Measurements from ENCODE around the gene LYRM9. TPM values are rescaled to one million over a fixed set of nuclear protein-coding genes. Genes with fewer than 3 reads are reported as not detected.

LYRM9 gene
- total RNA-seq, 1 experiment from 2014 or later, result 6.4 TPM

DNA sequence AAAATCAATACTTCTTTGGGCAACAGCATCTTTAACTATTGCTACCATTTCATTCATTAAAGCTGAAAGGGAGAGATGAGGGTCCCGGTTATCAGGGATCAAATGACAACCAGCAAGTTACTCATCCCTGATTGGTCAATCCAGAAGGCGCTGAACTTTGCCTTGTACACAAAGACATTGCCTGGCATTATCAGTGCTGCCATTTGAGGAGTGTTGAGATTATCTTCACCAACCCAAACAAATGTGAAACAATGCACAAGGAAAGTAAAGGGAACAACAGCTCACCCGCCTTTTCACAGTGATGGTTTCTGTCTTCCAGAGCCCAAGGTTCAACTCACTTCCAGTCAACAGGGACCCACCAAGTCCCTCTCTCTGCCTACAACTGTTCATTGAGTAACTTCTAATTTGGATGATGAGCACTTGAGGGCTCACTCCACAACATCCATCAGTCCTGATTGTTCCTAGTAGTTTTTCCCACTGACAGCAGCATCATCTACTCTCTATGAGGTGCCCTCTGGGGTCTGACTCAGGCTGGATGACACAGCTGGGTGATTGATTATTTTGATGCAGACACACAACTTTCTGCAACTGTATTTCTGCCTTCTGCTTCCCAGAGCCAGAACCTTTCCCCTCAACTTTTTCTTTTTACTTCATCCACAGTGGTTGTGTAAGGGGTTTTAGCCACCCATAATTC, 32.0 kb downstream of the LYRM9 start:
- BruUV-seq (replicated peaks), result no TSS peak
- no peaks in the 10 kb centered on the region for H3K36me3 Mint-ChIP-seq (ENCODE audit: insufficient read depth, unreplicated experiment)
- ChIA-PET CTCF (interaction anchor here (1.0 to 2.4 kb wide), 4 partner anchors 9 to 56 kb away, joined by 3 to 8 read pairs (median 5); no protein-coding TSS in a partner anchor), POLR2A (interaction anchor here (0.8 kb wide), 1 partner anchor 18 kb away, joined by 3 read pairs; no protein-coding TSS in a partner anchor)
- no peak overlapping the region for H3K4me3 Mint-ChIP-seq (ENCODE audit: unreplicated experiment)
- TF ChIP-seq, protein P1, sequence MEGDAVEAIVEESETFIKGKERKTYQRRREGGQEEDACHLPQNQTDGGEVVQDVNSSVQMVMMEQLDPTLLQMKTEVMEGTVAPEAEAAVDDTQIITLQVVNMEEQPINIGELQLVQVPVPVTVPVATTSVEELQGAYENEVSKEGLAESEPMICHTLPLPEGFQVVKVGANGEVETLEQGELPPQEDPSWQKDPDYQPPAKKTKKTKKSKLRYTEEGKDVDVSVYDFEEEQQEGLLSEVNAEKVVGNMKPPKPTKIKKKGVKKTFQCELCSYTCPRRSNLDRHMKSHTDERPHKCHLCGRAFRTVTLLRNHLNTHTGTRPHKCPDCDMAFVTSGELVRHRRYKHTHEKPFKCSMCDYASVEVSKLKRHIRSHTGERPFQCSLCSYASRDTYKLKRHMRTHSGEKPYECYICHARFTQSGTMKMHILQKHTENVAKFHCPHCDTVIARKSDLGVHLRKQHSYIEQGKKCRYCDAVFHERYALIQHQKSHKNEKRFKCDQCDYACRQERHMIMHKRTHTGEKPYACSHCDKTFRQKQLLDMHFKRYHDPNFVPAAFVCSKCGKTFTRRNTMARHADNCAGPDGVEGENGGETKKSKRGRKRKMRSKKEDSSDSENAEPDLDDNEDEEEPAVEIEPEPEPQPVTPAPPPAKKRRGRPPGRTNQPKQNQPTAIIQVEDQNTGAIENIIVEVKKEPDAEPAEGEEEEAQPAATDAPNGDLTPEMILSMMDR (IDR thresholded peaks at IDR 0.05; ENCODE audit: unreplicated experiment), result no peak
- no peaks in the 10 kb centered on the region for H3K9me3 Mint-ChIP-seq (ENCODE audit: unreplicated experiment)
- peaks cover 51% of the 10 kb centered on the region for H3K27me3 Mint-ChIP-seq (ENCODE audit: insufficient read depth, unreplicated experiment)
- intact Hi-C loops (cut with micrococcal nuclease), result loop anchor here (5.0 kb wide), 1 partner anchor 54 kb away; no protein-coding TSS in a partner anchor
- H3K27ac Mint-ChIP-seq (ENCODE audit: low read depth, unreplicated experiment), result no peak overlapping the region
- H3K4me1 Mint-ChIP-seq (ENCODE audit: insufficient read depth, unreplicated experiment), result peaks cover 5% of the 10 kb centered on the region
- no peak for DNase-seq (ENCODE audit: unreplicated experiment)

DNA sequence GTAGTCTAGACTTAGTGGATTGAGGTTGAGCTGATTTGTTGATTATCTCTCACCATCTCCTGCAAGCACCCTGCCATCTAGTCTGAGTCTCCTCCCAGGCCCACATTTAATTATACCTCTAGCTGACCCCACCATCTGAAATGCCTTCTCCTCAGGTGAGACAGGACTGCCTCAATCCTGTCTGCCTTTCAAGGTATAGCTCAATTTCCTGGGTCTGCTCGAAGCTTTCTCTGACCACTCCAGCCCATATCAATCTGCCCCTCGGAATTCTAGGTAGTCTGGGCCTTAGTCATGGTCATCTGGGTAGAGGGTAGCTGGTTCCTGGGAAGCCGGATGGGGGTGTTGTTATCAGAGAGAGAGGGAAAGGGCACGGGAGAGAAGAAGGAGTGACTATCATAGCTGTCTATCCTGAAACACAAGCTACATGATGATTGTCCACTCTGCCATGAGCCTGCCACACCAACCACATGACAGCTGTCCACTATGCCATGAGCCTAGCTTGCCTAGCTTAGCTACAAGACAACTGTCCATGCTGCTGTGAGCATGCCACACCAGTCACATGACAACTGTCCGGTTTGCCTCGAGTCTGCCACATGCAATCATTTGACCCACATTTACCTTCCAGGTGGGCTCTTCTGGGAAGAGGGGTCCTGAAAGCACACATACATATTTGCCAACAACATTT, 34.4 kb downstream of the LYRM9 start:
- intact Hi-C loops (cut with micrococcal nuclease), result no loop called here
- Mint-ChIP-seq H3K27ac (ENCODE audit: low read depth, unreplicated experiment) (no peak overlapping the region), H3K36me3 (ENCODE audit: insufficient read depth, unreplicated experiment) (no peaks in the 10 kb centered on the region), H3K27me3 (ENCODE audit: insufficient read depth, unreplicated experiment) (peaks cover 49% of the 10 kb centered on the region), H3K4me1 (ENCODE audit: insufficient read depth, unreplicated experiment) (peaks cover 5% of the 10 kb centered on the region), H3K9me3 (ENCODE audit: unreplicated experiment) (no peaks in the 10 kb centered on the region), H3K4me3 (ENCODE audit: unreplicated experiment) (no peak overlapping the region)
- POLR2A ChIA-PET, result interaction anchor here (0.6 to 1.2 kb wide), 3 partner anchors 15 to 176 kb away, joined by 3 to 6 read pairs (median 4); no protein-coding TSS in a partner anchor
- CTCF ChIA-PET, result interaction anchor here (1.2 to 2.4 kb wide), 2 partner anchors 21 to 53 kb away, joined by 3 to 6 read pairs; no protein-coding TSS in a partner anchor
- BruUV-seq (replicated peaks), result no TSS peak
- DNase-seq (ENCODE audit: unreplicated experiment), result no peak
- TF ChIP-seq, protein P1 (IDR thresholded peaks at IDR 0.05; ENCODE audit: unreplicated experiment), result no peak

DNA sequence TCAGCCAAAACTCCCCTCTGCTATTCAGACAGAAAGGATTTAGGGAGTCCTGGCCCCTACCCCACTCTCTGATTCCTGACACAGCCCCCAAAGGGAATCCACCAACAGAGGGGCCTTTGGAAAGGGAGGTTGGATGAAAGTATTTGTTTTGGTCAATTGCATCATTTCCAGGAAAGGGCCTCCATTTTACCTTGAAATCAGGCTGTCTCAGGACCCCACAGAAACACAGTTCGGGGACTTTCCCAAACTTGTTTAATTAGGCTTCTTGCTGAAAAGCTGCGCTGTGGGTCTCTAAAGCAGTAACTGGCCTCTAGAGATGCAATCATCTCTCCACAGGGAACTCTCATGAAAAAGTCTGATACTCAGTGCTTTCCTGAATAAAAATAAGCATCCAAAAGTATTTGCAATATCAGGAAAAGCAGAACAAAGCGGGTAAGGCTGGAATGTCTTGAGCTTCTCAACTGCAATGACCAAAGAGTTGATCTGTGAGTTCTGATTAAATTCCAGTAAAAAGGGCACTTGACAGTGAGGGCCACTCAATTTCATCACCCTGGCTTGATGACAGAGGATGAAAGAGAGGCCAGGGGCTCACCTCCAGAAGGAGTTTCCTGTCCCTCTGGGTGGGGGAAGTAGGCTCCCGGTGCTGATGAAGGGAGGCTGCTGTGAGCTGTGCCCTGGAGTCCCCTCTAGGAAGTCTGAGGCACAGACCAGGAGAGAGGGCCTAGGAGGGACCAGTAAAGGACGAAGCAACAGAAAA, 36.3 kb downstream of the LYRM9 start:
- Mint-ChIP-seq H3K27ac (ENCODE audit: low read depth, unreplicated experiment) (no peak overlapping the region), H3K27me3 (ENCODE audit: insufficient read depth, unreplicated experiment) (peaks cover 49% of the 10 kb centered on the region), H3K4me1 (ENCODE audit: insufficient read depth, unreplicated experiment) (peaks cover under 1% of the 10 kb centered on the region), H3K9me3 (ENCODE audit: unreplicated experiment) (no peaks in the 10 kb centered on the region), H3K4me3 (ENCODE audit: unreplicated experiment) (no peak overlapping the region), H3K36me3 (ENCODE audit: insufficient read depth, unreplicated experiment) (no peaks in the 10 kb centered on the region)
- ChIA-PET POLR2A (no interaction called here), CTCF (interaction anchor here (1.4 to 1.5 kb wide), 2 partner anchors 52 to 97 kb away, joined by 3 to 6 read pairs; no protein-coding TSS in a partner anchor)
- TF ChIP-seq, protein P1 (IDR thresholded peaks at IDR 0.05; ENCODE audit: unreplicated experiment), result no peak
- no peak for DNase-seq (ENCODE audit: unreplicated experiment)
- no TSS peak for BruUV-seq (replicated peaks)
- intact Hi-C loops (cut with micrococcal nuclease), result no loop called here
